Measurements from ENCODE around the gene PDGFB.

Gene PDGFB

DNA sequence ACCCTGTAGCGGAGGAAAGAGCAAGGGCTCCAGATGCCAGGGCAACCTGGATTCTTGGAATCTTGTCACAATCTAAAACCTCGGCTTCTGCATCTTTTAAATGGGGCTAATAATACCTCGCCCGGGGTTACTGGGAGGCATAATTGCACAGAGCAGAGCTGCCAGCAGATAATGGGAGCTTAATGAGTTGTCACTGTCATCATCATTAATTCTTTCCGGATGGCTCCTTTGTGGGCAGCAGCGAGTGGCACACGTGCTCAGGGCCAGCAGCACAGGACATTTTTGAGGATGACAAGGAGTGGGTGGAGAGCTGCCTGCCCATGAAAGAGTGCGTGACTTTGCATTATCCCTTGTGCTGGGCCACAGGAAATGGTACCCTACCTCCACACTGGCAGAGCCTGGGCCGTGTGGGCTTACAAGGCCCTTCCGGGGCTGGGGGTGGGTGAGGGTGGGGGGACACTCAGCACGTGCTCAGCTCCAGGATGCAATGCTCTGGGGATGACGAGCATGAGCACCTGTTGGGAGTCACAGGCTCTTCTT is 5.7 kb downstream of the PDGFB start:
- DNase-seq: peak; percentile 87

DNA sequence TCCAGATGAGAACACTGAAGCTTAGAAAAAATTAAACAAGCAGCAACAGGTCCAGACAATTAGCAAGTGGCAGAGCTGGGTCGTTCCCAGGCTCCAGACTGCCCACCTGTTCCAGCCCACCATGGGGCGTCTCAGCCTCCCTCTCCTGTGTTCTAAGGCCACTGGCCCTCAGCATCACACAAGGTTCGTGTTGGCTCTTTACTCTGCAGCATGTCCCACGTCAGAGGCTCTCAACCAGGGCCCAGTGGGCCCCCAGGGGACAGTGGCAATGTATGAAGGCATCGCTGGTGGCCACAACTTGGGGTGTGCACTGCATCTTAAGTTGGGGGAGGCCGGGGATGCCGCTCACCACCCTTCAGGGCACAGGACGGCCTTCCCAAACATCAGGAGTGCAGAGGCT is 6.2 kb downstream of the PDGFB start:
- peak; percentile 62 for DNase-seq

DNA sequence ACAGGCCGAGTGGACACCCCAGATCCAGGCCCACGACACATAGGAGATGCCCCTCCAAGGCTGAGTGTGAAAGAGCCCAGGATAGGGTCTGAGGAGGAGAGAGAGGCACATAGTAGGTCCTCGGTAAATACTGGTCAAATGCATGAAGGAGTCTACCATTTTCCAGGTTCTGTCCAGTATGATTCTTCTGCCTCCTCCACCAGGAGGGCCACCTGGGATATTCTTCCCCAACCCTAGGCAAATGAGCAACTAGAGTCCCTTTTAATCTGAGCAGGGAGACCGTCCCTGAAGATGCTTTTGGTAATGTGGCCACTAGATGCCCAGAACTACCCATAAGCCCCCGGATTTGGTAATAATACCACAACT is 6.7 kb downstream of the PDGFB start:
- peak; percentile 54 for DNase-seq

DNA sequence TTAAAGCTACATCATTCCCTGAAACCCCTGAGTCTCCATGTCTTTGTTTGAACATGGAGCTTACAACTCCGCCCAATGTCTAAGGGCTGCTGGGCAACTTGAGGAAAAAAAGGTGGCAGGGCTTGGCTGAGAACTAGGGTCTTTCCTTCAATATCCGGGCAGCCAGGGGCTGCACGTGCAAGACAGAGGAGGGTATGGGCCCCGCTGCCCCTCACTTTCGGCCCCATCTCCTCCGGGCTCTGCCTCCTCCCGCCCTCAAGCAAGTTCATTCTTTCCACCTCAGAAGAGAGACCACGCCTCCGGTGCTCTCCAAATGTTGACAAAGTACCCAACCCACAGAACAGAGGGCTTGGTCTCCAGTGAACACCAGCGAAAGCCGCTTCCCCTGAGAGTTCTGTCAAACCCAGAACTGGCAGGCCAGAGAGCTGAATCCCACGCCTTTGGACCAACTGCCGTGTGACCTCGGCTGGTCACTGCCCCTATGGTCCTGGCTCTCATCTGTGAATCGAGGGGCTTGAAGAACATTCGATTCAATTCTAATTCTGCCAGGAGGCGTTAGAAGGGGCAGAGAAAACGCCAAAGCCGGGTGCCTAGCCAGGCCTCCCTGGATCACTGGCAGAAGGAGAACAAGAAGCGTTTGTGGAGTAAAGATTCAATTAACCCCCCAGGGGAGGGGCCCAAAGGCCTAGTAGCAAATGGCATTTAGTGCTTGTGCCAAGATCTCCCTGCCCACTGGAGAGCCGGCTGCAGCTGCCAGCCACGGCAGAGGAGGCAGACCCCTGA is 7.3 kb downstream of the PDGFB start:
- peak; percentile 83 for DNase-seq

DNA sequence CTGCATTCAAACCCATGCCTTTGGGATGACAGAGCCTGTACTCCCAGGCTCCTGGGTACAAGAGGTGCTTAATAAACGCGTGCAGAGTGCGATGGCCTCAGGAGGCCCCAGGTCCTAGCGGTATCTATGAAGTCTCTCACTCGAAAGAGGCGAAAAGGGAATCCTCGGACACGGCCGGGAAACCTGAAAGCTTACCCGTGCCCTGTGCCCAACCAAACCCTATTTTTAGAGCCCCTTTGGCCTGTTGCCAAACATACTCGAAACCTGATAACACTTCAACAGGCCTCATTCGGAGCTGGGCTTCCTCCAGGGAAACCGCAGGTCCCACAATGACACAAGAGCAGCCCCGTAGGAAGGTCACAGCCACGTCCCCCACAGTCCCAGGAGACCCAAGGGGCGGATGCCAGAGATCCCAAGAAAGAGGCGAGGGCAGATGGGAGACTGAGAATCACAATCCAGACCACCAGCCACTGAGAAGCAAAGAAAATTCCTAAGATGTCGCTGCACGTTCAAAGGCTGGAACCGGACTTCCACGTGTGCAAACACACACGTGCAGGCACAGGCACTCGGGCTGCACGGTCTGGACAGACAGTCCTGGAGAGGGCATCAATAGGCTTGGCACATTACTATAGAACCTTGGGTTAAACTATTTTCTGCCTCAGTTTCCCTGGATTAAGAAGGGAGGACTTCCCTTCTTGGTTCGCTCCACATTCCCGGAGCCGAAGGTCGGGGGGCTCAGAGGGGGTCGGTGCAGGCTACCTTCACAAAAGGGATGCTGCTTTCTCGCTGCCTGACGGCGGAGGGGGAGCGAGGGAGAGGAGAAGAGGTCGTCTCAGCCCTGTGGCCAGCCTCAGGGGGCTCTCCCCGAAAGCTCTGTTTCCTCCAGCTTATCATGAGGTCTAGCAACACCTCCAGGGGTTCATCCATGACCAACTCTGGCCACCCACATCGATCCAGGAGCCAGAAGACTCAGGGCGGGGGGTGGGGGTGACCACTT is 8.2 kb downstream of the PDGFB start:
- DNase-seq: peak; percentile 65

DNA sequence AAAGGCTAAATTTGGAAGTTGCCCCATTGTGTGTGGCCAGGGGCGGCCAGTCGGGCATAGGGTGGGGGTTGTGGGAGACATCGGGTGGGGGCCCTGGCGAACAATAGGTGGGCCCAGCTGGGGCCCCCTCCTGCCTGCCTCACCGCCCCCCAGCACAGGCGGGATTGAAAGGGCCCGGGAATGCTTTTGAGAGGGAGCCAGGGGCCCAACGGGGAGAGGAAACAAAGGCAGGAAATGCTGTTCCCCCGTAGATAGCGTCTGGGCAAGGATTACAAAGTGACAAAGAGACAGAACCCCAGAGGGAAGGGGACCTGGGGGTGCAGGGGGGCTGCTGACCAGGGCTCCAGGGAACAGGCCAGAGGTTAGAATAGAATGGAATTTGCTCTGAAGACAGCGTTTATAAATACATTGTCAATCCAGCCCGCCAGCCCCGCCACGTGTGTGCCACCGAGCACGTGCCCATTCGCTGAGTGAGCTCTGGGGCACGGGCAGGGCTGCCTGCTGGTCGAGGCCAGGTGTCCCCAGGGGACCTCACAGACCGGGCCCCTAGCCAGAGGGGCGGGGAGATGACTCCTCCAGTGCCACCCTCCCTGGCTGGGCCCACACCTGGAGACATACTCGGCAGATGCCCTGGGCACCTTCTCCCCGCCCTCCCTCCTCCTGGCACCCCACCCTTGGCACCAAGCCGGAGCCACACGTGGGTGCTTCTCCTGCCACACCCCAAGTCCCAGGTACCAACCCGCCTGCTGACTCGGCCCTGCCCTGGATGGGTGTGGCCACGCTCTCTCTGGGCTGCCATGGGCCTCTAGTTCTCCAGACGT is 9.7 kb downstream of the PDGFB start:
- peak; percentile 81 for DNase-seq

DNA sequence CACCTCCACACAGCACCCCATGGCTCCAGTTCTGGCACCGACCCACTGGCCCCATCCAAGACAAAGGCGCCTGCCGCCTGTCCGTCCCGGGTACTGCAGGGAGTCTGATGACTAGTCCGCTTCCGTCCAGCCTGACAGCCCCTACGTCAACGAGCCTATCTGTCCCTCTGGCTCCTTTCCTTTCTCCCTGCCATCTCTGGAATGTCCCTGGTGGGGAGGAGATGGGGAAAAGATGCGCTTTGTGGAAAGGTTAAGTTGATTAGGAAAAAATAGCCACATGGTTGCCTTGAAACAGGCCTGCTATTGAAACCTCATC is 10.4 kb downstream of the PDGFB start:
- DNase-seq: no peak

DNA sequence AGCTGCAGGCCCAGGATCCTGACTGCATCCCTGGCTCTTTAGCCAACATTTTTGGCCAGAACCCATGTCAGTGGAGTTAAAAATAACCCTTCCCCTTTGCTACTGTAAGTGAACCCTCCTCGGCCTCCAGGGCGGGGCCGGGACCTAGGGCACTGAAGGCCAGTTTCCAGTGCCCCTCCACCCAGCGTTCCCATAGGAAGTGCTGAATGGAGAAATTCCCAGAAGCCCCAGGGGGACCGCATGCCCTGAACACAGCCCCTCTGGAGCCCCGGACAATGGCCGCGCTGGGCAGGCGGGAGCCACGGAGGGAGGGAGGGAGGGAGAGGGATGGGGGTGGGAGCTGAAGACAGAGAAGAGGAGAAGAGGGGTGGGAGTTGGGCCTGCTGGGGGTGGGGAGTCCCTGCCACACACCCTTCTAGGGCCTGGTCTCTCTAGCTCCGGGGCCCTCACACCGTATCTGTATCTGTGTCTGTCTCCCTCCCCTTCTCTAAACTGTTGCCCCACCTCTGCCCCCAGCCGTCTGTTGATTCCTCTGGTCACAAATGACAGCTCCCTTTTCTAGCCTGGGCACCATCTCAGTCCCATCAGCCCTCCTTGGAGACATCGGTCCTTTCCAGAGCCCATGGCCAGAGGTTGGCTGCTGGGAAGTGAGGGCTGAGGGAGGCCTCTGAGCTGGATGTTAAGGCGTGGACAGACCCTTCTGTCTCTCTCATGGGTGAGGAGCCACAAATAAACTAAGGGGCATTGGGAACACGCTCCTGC is 10.9 kb downstream of the PDGFB start:
- no peak for DNase-seq

DNA sequence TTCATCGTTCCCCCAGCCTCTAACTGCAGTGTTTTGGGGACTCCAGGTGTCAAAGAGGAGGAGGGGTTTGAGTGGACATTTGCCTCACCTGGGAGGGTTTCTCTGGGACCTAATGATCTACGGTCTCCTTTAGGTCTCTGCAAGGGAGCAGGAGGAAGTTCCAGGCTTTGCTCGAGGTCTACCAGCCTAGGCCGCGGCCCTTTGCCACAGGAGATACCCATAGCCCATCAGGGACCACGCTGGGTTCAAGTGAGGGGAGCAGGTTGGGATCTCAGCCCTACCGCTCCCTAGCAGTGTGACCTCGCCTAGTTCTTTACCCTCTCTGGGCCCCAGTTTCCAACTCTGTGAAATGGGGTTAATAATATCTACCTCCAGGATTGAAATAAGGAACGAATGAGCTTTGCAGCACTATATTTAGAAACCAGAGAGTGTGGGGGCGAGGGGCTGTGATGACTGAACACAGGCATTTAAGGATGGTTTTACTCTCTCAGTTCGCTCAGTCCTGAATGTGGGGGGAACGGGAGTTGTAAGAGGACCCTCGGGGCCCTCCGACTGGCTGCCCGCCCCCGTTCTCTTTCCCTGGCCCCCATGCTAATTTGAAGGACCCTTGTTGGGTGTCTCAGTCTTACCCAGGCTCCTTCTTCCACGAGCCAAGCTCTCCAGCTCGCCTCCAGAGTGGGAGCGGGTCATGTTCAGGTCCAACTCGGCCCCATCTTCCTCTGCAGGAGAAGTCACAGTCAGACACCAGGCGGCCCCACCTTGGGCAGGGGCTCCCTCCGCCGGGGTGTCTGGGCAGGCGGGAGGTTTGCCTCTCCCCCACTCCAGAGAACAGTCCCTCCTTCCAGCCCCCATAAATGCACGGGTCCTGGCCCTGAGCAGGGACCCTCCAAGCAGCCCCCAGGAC is 11.7 kb downstream of the PDGFB start:
- no peak for DNase-seq

DNA sequence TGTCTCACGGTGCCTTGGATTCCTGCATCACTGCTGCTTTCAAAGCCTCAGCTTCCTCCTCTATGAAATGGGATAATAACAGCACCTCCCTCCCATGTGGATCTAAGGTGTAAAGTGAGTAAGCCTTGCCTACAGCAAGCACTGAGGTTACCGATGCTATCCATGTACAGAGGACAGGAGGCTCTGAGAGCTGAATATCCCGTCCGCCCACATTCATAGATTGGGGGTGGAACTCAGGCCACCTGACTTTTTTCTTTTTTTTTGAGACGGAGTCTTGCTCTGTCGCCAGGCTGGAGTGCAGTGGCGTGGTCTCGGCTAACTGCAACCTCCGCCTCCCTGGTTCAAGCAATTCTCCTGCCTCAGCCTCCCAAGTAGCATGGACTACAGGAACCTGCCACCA is 12.5 kb downstream of the PDGFB start:
- no peak for DNase-seq

DNA sequence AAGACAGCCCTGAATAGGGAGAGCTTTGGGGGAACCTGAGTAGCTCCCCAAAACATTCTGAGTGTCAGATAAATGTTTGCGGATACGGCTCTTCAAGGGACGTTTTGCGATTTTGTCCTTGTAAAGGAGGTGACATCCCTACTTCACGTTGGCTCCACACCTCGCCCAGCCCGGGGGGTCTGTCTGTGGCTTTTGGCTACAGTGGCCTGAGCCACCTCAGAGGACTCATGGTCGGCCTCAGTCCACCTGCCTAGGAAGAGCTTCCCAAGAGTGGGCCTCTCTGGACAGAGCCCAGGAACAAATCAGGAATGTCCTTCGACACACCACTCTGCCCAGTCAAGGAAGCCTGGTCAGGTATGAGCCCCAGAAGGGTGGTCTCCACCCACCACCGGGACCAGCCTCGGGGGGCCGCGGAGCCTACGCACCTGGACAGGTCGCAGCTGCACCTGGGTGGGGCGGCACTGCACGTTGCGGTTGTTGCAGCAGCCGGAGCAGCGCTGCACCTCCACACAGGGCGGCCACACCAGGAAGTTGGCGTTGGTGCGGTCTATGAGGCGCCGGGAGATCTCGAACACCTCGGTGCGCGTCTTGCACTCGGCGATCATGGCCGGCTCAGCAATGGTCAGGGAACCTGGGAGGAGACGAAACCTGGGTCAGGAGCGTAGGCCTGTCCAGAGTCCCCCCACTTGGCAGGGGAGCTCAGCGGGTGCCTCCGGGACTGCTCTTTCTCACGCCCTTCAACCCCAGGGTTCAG is 13.4 kb downstream of the PDGFB start:
- no peak for DNase-seq

DNA sequence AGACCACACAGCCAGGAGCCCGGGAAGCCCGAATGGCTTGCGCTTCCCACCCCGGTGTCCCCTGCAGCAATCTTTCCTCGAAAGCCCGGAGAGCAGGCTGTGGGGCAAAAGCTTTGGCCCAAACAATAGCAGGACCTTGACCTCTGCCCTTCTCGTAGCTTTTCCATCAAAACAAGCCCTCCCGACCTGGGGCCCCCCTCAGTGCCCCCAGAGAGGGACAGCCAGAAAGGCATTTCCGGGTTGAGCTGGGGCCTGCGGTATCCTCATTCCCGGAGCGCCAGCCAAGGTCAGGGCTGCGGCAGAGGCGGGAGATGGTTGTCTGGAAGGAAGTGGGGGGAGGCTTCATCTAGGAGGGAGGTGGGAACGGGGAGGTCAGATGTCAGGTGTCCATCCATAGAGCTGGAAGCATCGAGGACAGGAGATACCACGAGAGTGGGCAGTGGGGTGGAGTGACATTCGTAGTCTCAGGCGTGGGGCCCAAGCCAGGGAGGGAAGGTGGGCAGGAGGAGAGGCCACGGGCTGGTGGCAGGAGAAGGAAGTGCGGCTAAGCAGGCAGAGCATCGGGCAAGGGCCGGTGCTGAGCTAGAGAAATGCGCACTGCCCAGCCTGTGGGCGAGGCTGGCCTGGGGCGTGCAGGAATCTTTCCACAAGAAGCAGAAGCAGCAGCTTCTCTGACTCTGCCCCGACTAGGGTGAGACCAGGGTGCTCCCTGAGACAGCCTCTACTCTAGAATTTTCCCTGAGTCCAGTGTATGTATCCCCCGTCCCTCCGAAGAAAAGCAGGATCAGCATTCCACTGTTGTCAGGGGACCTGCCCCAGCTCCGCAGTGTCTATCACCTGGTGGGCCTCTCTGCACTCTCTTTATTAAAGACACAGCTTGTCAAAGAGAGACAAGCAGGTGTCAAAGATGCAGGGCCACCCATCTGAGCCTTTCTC is 14.3 kb downstream of the PDGFB start:
- DNase-seq: no peak

DNA sequence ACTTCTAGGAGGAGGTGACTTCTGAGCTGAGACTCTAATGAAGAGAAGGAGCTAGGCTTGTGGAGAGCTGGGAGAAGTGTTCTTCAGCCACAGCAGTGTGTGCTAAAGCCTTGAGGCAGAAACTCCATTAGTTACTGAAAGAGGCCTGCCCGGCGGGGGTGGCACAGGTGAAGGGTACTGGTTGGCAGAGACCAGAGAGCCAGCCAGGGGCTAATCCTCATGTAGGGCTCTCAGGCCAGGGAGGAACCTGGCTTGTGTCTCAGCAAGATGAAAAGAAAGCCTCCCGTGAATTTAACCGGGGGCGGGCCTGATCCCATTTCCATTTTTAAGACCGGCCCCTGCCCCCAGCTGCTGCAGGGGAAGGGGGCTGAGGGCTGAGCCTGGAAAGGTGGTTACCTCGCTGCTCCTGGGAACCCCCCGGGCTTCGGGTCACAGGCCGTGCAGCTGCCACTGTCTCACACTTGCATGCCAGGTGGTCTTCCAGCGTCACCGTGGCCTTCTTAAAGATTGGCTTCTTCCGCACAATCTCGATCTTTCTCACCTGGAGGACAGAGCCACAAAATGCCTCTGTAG is 15.0 kb downstream of the PDGFB start:
- no peak for DNase-seq

DNA sequence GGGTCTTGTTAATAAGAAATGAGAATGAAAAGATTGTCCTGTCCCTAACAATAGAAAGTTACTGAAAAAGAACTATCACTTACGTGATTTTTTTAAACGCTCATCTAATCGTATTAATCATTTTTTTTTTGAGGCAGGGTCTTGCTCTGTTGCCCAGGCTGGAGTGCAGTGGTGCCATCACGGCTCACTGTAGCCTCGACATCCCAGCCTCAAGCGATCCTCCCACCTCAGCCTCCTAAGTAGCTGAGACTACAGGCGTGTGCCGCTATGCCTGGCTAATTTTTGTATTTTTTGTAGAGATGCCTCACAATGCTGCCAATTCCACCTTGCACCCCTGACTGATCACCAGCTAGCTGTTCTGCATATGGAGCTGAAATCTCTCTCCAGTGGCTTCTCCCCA is 15.7 kb downstream of the PDGFB start:
- no peak for DNase-seq

DNA sequence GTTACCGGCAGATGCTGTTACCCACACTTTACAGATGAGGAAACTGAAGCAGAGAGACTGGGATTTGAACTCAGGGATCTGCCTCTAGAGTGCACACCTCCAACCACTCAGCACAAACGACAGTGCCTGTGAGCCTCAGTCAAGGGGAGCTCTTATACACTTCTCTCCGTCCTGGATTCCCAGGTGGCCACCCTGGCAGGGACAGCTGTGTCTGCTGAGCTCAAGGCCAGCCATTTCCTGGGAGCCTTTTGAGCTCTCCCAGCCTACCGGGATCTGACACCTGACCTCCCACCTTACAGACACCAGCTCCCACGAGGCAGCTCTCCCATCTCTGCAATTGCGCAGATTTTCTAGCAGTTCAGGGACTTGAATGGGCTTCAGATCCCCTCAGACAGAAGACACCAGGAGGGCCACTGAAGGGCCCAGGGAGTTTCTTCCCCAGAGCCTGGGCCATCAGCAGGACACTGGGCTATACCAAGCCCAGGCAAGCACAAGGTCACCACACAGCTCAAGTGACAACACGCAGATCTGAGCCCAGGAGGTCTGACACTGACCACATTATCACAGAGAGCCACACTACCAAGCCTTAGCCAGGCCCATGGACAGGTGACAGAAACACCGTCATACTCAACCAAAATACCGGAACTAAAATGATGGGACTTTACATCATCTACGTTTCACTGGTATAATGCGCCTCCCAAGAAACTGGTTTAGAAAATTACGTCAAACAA is 17.1 kb downstream of the PDGFB start:
- no peak for DNase-seq

DNA sequence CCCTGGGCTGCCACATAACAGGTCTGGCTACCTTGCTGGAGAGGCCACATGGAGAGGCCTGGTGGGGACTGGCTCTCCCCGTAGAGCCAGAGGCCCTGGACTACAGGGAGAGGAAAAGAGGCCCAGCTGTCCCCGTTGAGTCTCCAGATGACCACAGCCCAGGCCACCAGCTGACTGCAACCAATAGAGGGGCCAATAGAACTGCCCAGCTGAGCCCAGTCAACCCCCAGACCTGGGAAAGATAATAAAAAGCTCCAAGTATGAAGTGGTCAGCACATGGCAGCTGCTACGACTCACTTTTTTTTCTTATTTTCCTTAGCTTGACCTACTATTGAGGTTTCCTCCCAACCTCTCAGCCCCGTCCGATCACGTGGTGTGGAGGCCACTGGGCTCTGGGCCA is 18.4 kb downstream of the PDGFB start:
- DNase-seq: no peak

DNA sequence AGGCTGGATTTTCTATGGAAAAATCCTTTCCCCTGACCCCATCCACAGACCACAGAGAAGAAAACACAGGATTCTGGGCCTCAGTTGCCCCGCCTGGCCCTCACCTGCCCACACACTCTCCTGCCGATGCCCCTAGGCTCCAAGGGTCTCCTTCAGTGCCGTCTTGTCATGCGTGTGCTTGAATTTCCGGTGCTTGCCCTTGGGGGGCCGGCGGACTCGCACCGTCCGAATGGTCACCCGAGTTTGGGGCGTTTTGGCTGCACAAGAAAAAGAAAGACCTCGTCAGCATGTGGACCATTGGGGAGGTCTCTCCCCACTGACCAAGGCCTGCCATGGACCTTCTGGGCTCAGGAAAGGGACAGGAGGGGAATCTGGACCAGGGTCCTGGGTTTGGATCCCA is 19.2 kb downstream of the PDGFB start:
- no peak for DNase-seq

DNA sequence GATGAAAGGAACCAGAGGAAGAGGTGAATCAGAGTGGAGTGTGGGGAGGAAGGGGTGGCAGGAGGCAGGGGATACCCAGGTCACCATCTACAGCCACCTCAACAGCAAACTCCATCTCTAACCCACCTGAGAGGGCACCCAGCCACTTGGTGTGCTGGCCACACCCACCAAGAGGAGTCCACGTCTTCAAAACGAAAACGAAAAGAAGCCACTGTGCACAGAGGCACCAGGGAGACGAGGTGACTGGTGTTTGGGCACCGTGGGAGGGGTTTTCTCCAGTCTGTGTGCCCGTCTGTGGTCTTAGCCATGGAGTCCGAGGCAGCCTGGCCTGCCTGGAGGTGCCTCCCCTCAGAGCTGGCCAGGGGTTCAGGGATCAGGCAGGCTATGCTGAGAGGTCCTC is 20.2 kb downstream of the PDGFB start:
- DNase-seq: no peak
